Right ventricle myocardium superior (tissue), 1 donor: ENCODE measurements around the gene RDH12. TPM values are rescaled to one million over a fixed set of nuclear protein-coding genes. Genes with fewer than 3 reads are reported as not detected.

Source experiments
- ATAC-seq: fragments of 200-7000 bp; cut with Tn5 transposase; one replicate; pipeline ENCODE4 v1.9.1; 2020; ENCODE audit warnings: mild to moderate bottlenecking; ENCODE audit not compliant: poor library complexity
- DNase-seq: peaks from one replicate; pipeline ENCODE4 v3.0.0-alpha.2; 2020
- intact Hi-C: fragments of 100-400 bp; cut with DNase I; formaldehyde crosslinking; loops from one replicate; pipeline ENCODE4 v1.11.2; 2022
- total RNA-seq: library from RNA; stranded (reverse); fragmentation: NEBNext Ultra II Directional; extraction: Animal tissue kit (Norgen Biotek cat#: 25700); gene quantifications from one replicate; pipeline ENCODE4 v1.2.1, GENCODE V29; 2021
- donor health status: DM: no; HTN: yes; CAD: no; lungs with severe emphysema.

The RDH12 gene
- total RNA-seq, 1 donor from 2014 or later, result not detected

GRCh38 chr14:67776653-67777322 lies 75.1 kb downstream of the RDH12 start:
- intact Hi-C loops, result no loop called here
- ATAC-seq (no peak), DNase-seq (no peak)

GRCh38 chr14:67778792-67779191 lies 77.1 kb downstream of the RDH12 start:
- intact Hi-C loops, result no loop called here
- ATAC-seq, result no peak
- no peak for DNase-seq

- intact Hi-C loops, result no loop called here
- ATAC-seq, result no peak
- DNase-seq, result no peak
These were observed 80.4 kb downstream of the RDH12 start for GRCh38 chr14:67782090-67782489.

Other genes with a start within 250 kb of the RDH12 start
- 2.3 TPM for gene TMEM229B, start 213.2 kb upstream of the RDH12 start, total RNA-seq
- gene PLEKHH1, start 168.6 kb upstream of the RDH12 start, total RNA-seq, result 4.4 TPM
- gene PIGH, start 101.6 kb upstream of the RDH12 start, total RNA-seq, result 12.0 TPM
- gene ARG2, start 82.0 kb upstream of the RDH12 start, total RNA-seq, result 0.75 TPM
- 113 TPM for gene VTI1B, start 27.3 kb upstream of the RDH12 start, total RNA-seq
- 13.2 TPM for gene RDH11, start 6.1 kb upstream of the RDH12 start, total RNA-seq
- 13.3 TPM for gene ZFYVE26, start 114.7 kb downstream of the RDH12 start, total RNA-seq
- 2.5 TPM for gene RAD51B, start 117.9 kb downstream of the RDH12 start, total RNA-seq